GM18858 (cell line): Measurements from ENCODE around the gene GPR22.

Experiments used
- ATAC-seq: cut with Tn5 transposase; IDR thresholded peaks from one replicate; pipeline ENCODE4 v1.9.1; 2021; ENCODE audit not compliant: unreplicated experiment

GPR22 gene, protein sequence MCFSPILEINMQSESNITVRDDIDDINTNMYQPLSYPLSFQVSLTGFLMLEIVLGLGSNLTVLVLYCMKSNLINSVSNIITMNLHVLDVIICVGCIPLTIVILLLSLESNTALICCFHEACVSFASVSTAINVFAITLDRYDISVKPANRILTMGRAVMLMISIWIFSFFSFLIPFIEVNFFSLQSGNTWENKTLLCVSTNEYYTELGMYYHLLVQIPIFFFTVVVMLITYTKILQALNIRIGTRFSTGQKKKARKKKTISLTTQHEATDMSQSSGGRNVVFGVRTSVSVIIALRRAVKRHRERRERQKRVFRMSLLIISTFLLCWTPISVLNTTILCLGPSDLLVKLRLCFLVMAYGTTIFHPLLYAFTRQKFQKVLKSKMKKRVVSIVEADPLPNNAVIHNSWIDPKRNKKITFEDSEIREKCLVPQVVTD

DNA sequence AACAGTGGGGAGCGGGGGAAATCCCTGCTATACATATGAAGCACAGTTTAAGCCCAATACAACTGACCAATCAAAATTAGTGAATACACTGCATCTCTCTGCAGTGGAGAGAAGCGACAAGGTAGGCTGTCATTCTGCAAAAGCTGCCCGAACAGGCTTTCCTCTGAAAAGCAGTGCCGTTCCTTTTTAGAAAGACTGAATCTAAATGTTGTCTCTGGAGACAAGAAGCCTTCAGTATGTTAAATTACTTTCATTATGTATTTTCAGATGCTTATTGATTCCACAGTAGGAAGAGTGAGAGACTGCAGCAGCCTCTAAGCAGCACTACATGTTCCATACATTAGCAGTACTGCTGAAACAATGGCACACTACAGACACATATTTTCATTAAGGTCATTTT is at the start of gene GPR22:
GPR22 (plus strand) TSS at position 129 of the 400 bp plus-strand sequence. CDS start 4,004 bp downstream, outside the sequence.
- ATAC-seq = no peak

DNA sequence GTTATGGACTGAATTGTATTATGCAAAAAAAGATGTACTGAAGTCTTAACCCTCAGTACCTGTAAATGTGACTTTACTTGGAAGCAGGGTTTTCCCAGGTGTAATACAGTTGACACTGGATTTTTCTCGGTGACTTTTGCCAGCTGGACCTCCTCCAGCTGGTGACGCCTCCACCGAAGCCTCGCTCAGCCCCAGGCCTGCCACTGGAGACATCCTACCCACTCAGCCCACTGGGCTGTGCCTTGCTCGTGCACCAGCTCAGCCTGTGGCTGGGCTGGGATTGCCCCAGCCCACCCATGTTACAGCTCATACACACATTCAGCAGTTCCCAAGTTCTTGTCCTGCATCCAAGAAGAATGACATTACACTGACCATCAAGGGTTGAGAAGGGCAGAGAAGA is 42.4 kb upstream of the GPR22 start:
- ATAC-seq = no peak

DNA sequence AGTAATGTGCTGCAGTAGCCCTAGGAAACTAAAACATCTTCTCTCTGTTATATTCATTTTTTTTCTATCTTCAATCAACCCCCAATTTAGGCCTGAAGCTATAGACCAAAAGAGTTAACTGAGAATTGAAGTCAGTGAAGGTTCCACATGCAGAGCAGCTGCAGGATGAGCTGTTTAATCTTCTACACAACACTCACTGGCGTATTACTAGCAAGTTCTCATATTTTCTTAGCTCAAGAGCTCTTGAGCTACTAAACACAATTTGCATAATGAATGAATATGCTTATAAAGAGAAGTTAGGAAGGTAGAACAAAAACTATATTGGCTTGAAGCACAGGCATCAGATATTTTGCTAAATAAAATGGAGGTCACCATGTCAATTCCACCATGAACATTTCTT is 41.2 kb upstream of the GPR22 start:
- no peak for ATAC-seq

DNA sequence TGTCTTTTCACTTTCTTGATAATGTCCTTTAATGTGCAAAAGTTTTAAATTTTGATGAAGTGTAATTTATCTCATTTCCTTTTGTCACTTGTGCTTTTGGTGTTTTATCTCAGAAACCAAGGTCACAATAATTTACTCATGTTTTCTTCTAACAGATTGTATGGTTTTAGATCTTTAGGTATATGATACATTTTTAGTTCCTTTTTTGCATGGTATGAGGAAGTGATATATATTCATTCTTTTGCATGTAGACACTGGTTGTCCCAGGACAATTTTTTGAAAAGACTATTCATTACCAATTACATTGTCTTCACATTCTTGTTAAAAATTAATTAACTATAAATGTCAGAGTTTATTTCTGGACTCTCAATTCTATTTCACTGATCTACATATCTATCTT is 39.8 kb upstream of the GPR22 start:
- no peak for ATAC-seq

DNA sequence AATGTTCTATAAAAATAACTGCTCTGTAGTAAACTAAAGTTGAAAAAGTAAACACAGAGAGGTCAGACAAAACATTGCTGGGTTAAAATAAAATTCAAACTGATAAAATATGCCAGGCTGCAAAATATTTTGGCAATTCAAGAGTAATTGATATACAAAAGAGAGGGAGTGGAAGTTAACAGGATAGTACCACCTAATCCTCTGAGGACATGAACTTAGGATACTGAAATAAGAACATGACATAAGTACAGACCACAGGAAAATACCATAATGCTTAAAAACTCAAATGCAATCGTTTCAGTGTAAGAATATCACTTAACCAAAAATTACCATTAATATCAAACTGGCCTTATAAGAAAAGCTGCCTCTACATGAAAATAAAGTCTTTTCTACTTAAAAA is 37.6 kb upstream of the GPR22 start:
- ATAC-seq = no peak

DNA sequence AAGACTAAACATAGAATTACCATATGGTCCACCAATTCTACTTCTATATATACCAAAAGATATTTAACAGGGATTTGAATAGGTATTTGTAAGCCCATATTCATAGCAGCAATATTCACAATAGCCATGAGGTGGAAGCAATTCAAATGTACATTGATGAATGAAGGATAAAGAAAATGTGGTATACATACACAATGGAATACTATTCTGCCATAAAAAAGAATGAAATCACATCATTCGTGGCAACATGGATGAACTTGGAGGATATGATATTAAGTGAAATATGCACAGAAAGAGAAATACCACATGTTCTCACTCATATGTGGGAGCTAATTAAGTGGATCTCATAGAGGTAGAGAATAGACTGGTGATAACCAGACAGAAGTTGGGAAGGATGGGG is 34.1 kb upstream of the GPR22 start:
- ATAC-seq = no peak

DNA sequence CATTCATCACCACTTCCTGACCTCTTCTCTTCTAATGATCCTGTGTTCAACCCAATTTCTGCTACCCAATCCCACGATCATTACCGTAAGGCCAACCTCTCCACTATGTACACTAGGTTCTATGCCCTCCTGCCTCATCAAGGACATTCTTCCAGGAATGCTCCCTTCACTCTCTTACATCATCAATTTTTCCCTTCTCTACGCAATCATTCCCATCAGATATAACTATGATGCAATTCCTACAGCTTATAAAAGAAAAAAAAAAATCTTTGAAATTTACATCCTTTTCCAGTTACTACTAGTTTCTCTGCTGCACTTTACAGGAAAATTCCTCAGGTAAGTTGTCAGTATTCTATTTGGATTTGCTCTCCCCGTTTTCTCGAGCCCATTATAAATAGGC is 30.8 kb upstream of the GPR22 start:
- ATAC-seq = no peak

DNA sequence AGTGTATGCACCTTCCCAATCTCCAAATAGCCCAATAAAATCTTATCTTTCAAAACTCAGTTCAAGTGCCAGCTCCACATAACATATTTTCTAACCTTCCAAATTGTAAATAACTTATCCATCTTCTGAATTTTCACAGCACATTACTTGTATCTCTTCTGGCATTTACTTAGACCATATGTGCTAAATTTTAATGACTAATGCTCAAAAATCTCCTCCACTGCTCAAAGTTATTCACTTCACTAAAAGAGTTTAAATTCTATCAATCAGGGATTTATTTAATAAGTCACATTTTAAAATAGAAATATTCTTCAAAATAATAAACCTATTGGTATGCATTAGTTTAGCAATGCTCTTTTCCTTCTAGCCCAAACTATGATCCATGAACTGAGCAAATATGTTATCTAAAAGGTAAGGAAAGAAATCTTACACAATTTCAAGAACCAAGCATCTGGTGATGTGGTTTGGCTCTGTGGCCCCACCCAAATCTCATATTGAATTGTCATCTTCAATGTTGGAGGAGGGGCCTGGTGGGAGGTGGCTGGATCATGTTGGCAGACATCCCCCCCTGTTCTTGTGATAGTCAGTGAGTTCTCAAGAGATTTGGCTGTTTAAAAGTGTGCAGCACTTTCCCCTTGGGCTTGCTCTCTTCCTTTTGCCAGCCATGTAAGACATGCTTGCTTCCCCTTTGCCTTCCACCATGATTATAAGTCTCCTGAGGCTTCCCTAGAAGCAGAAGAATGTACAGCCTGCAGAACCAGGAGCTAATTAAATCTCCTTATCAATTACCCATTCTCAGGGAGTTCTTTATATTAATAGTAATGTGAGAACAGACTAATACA is 28.1 kb upstream of the GPR22 start:
- no peak for ATAC-seq

DNA sequence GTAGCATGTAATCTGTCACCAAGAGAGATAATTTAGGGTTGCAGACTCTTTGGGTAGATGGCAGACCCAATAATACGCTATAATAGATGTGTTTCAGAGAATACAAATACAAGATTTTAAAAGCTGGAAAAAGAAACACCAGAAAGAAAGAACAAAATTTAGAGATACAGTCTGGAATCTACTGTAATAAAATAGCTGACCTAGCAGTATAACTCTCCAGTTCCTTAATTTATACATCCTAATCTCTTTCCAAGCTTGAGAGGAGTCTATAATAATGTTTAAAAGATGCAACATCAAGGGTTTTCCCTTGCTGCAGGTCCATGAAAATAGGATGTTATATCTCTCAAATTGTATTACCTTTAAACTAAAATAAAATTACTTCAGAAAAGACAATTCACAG is 27.2 kb upstream of the GPR22 start:
- no peak for ATAC-seq

DNA sequence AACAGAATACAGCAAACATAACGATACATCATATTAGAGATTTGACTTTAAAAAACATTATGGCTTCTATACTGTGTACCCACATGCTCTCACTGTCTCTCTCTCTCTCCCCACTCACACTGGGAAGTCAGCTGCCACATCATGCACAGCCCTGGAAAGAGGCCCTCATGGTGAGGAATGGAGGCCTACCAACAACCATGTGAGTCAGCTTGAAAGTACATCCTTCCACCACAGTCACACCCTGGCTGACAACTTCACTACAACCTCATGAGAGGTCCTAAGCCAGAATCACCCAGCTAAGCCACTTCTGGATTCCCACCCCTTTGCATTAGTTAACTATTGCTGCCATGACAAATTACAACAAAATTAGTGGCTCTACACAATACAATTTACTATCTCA is 23.3 kb upstream of the GPR22 start:
- ATAC-seq = no peak

DNA sequence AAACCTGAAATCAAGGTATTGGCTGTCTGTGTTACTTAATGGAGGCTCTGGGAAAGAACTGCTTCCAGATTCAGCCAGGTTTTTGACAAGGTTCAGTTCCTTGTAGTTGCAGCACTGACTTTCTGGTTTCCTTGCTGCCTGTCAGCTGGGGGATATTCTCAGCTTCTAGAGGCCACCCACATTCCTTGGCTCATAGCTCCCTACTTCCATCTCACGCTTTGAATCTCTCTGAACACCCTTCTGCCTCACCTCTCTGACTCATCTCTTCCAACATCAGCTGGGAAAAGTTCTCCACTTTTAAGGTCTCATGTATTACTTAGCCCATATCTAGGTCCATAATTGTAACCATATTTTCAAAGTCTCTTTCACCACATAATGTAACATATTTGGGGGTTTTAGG is 22.9 kb upstream of the GPR22 start:
- no peak for ATAC-seq

DNA sequence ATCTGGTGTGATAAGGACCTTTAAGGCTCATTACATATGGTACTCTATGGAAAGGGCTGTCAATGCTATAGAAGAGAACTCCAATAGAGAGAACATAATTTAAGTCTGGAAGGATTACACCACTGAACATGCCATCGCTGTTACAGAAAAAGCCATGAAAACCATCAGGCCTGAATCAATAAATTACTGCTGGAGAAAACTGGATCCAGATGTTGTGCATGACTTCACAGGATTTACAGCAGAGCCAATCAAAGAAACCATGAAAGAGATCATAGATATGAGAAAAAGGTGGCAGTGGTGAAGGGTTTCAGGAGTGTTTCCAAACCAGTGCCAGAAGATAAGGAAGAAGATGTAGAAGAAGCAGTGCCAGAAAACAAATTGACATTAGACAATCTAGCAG is 18.9 kb upstream of the GPR22 start:
- ATAC-seq = no peak

DNA sequence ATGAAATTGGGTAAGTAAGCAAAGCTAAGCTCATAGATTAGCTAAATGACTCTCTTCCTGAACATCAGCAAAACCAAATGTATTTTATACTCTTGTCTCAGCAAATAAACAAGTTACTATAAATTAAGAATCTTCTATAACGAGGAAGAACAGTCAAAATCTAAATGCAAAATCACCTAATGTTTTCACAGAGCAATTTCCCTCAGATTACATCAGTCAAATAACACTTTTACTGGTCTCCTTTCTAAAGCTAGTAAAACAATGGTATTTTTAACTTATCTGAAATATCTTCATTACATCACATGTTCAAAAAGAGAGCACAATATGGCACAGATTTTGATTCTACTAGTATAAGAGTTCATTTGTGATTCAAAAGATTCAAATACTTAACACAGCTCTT is 16.5 kb upstream of the GPR22 start:
- no peak for ATAC-seq

DNA sequence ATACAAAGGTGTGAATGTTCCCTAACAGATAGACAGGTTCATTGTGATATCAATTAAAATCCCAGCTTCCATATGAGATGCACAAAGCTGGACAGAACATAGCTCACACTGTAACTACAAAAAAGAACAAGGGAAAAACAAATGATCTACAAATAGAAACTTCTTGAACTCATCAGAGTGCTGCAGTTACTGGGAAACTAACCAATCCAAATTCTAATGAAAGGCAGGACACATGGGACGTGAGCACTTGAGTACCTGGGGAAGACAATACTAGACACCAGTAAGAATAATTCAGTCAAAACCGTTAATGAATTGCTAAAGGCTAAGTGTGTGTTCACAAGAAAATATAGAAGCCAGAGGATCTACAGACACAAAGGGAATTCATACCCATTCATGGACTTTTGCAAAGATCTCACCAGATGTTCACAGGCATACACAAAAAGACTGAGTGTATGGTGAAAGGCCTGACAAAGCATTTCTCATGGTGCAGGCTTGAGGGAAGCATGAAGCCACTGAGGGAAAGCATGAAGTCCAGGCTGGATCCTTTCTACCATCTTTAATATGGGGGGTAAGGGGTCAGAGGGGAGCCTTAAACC is 7.8 kb upstream of the GPR22 start:
- ATAC-seq = no peak

DNA sequence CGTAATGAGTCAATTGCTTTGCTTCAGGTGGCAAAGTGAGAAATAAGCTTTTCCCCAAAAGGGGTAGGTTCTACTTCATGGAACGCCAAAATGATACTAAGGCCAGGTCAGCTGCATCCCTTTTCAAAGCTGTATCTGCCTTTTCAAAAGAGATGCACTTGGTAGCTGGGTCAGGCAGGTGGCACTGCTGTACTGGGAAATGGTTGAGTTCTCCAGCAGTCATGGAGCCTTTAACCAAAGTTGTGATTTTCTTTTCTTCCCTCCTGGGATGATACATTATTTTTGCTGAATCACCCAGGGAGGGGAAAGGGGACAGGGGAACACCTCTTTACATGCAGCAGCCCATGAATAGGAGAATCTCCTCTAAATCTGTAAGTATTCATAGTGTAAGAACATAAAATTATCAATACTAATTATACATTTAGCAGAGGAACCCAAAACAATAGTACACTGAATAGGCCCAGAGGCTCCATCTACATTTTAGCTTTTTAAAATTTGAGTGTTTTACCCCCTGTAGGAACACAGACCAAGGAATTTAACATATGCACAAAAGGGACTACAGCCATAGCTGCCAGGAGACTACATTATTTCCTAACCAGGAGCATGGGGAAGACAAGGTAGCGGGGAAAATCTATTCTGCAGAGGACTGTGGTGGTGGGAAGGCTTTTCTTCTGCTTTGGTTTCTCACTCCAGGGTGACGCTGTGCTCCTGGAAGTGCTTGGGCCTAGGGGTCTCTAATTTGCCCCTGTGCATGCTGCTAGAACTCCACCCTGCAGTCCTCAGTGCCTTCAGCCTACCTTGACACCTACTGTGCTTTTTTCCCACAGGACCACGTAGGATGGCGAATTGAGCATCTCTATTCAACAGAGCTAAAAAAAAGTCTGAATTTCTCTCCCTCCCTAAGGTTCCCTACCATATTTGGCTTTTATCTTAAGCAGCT is 6.4 kb upstream of the GPR22 start:
- no peak for ATAC-seq

DNA sequence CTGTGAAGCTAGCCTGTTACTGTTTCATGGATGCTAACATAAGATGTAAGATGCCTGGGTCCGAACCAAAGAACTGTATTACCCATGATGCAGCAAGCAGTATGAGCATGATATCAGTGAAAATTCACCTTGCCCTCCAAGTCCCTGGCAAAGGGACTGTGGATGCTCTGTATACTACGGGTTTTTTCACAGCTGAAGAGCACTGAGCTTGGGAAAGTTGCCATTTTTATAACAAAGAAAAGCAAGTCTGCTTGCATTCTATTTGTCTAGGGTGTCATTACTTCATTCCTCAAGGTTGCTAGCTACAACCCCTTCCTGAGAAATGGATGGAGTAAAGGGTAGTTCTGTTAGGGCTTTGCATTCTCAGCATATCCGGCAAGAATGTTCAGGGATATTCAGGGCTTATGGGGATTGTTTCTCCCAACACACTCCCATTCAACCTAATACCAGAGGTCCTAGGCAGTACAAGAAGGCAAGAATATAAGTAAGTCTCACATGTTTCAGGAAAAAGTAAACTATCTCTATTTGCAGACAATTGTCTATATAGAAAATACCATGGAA is 5.1 kb upstream of the GPR22 start:
- no peak for ATAC-seq

DNA sequence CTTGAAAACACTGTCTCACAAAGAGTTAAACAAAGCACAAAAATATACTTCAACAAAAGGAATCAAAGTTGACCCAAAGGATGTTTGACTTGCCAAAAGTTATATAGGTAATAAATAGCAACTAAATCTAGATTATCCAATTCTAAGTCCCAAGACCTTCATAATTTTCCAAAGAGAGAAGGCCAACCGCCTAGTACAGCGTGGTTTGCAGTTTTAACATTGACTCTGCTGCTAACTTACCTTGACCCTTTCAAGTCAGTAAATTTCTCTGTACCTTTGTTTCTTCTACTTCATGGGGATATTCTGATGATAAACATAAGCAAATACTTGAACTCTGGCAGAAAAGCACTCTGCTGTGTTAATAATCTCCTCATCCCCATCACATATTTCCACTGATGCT is 1.9 kb upstream of the GPR22 start:
- no peak for ATAC-seq

DNA sequence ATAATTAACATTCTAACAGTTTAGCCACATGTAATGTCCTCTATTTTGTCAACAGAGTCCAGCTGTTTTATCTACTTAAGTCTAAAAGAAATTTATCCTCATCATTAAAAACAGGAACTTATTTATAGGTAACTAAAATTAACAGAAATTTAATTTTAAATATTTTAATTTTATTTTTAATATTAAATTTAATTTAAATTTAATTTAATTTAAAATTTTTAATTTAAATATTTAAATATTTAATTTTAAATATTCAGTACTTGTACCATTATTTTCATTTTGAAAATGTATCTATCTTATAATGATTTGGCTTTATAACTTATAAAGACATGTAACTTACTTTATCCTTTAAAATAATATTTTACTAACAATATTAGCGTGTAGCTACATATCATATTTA is 1.0 kb upstream of the GPR22 start:
- no peak for ATAC-seq

DNA sequence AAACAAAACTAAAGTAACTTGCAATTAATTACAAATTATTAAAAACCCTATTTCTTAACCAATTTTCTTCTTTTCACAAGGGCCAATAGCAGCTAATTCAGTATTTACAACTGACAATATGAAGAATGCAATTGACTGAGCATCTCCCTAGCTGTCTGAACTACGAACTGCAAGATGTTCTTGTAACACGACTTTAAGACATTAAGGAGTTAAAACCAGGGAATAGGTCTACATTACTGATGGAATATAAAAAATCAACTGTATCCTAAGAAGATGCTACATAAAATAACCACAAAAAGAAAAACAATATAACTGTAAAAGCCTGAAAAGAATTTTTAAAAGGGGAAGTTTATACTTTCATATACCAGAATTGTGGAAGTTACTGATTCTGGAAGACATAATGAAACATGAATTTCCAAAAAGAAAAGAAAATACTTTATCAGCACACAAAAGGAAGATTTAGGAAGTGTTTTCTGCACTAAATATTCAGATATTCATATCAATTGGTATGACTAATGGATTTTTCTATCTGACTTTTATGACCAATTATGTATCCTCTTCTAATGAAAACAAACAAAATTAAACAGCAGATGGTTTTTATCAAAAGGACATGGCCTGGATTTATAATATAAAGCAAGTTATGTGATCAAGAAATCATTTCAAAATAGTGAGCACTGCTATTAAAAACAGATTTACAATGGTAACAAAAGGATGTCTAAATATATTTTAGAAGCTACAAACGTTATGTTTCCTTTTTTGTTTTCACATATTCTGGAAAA is 1.6 kb downstream of the GPR22 start:
- ATAC-seq = no peak

DNA sequence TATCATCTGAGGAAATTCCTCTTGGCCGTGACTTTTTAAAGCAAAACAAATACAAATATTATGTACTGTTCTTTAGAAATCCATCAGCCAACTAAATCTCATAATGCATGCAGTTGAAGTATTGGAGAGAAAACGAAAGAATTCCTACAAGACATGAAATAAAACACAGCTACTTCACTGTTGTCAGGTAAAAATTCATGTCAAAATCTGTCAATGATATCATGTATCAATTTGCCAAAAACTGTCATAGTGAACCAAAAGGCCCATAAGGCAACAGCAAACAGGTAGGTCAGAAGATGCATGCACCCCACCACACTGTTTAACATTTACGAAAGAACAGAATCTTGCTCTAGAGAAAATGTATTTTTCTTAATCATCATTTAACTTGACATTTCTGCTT is 2.3 kb downstream of the GPR22 start:
- no peak for ATAC-seq
